ENCODE measurements around the gene LIN37. TPM values are rescaled to one million over a fixed set of nuclear protein-coding genes. Genes with fewer than 3 reads are reported as not detected.

The LIN37 gene
- total and polyA plus RNA-seq, 2 of the 13 experiments (the other 11 are each of a cell fraction or from before 2014, with no cell fraction given), result 6.3 to 8.7 TPM

DNA sequence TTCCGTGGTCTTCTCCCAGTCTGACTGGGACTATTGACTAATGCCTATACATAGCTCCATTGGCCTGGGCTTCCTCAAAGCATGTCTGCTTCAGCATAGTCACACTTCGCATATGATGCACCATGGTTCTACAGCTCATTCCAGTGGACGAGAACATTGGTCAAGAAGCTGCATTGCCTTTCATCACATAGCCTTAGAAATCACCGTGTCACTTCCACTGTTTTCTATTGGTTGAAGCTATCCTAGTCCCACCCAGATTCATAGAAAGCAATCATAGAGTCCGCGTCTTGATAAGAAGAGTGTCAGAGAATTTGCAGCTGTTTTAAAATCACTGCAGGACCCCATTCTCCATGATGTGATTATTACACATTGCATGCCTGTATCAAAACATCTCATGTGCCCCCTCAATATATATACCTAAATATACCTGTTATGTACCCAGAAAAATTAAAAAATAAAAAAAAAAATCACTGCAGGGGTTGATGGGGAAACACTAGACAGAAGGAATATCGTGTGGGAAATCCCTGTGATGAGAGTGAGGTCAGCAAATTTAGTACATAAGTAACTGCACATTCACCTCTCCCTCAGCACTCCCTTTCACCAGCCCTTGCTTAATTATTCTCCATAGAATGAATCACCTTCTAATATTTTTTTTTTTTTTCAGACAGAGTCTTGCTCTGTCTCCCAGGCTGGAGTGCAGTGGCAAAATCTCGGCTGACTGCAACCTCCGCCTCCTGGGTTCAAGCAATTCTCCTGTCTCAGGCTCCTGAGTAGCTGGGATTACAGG is 24.8 kb downstream of the LIN37 start:
- Histone ChIP-seq H2AFZ (ENCODE audit: low read length) (no peak overlapping the region), H3K9ac (ENCODE audit: insufficient read depth, low read depth, low read length) (no peak overlapping the region), H3K27ac (ENCODE audit: extremely low read length, insufficient read depth, low read length) (no peak overlapping the region), H3K27me3 (ENCODE audit: control insufficient read depth in 1 of 2, insufficient read depth in 2 of 2, low read length in 2 of 2) (no peaks in the 10 kb centered on the region), H3K79me2 (ENCODE audit: insufficient read depth, low read length) (no peaks in the 10 kb centered on the region), H3K4me3 (replicated peaks in 1 of 3; ENCODE audit: insufficient read depth in 1 of 3, low read depth in 2 of 3, low read length in 3 of 3) (no peak overlapping the region), H3K4me2 (ENCODE audit: low read depth, low read length) (no peak overlapping the region), H3K4me1 (ENCODE audit: insufficient read depth, low read length) (peaks cover 41% of the 10 kb centered on the region), H4K20me1 (ENCODE audit: insufficient read depth, low read length) (no peaks in the 10 kb centered on the region), H3K9me3 (ENCODE audit: low read length) (no peaks in the 10 kb centered on the region), H3K36me3 (replicated peaks in 1 of 2; ENCODE audit: control insufficient read depth in 1 of 2, insufficient read depth in 2 of 2, low read length in 2 of 2) (no peaks in the 10 kb centered on the region; a peak in 1 of 5 replicates)
- ChIA-PET CTCF (ENCODE audit: low intra/inter-chr PET ratio, low total read pairs) (no interaction called here), POLR2A (no interaction called here)
- no TSS peak for BruUV-seq (replicated peaks)
- TF ChIP-seq ZNF614 (CRISPR knock-in tag; IDR thresholded peaks at IDR 0.05; ENCODE audit: borderline replicate concordance) (no peak), ZNF615 (CRISPR knock-in tag; IDR thresholded peaks at IDR 0.05; ENCODE audit: borderline replicate concordance) (no peak), NFATC3 (CRISPR knock-in tag; IDR thresholded peaks at IDR 0.05) (no peak), ZNF143 (CRISPR knock-in tag; IDR thresholded peaks at IDR 0.05) (no peak), ZFYVE20 (CRISPR knock-in tag; IDR thresholded peaks at IDR 0.05; ENCODE audit: borderline replicate concordance, low read depth) (no peak), ETV6 (CRISPR knock-in tag; conservative IDR thresholded peaks at IDR 0.05) (no peak), ZNF558 (CRISPR knock-in tag; IDR thresholded peaks at IDR 0.05; ENCODE audit: borderline replicate concordance) (no peak), CBX5 (CRISPR knock-in tag; IDR thresholded peaks at IDR 0.05; ENCODE audit: borderline replicate concordance) (no peak), KAT8 (CRISPR knock-in tag; IDR thresholded peaks at IDR 0.05) (no peak)
- TF ChIP-seq, protein P1, sequence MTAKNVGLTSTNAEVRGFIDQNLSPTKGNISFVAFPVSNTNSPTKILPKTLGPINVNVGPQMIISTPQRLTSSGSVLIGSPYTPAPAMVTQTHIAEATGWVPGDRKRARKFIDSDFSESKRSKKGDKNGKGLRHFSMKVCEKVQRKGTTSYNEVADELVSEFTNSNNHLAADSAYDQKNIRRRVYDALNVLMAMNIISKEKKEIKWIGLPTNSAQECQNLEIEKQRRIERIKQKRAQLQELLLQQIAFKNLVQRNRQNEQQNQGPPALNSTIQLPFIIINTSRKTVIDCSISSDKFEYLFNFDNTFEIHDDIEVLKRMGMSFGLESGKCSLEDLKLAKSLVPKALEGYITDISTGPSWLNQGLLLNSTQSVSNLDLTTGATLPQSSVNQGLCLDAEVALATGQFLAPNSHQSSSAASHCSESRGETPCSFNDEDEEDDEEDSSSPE (CRISPR knock-in tag; IDR thresholded peaks at IDR 0.05), result no peak
- TF ChIP-seq, protein P2, sequence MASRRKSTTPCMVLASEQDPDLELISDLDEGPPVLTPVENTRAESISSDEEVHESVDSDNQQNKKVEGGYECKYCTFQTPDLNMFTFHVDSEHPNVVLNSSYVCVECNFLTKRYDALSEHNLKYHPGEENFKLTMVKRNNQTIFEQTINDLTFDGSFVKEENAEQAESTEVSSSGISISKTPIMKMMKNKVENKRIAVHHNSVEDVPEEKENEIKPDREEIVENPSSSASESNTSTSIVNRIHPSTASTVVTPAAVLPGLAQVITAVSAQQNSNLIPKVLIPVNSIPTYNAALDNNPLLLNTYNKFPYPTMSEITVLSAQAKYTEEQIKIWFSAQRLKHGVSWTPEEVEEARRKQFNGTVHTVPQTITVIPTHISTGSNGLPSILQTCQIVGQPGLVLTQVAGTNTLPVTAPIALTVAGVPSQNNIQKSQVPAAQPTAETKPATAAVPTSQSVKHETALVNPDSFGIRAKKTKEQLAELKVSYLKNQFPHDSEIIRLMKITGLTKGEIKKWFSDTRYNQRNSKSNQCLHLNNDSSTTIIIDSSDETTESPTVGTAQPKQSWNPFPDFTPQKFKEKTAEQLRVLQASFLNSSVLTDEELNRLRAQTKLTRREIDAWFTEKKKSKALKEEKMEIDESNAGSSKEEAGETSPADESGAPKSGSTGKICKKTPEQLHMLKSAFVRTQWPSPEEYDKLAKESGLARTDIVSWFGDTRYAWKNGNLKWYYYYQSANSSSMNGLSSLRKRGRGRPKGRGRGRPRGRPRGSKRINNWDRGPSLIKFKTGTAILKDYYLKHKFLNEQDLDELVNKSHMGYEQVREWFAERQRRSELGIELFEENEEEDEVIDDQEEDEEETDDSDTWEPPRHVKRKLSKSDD (CRISPR knock-in tag; IDR thresholded peaks at IDR 0.05; ENCODE audit: low read depth), result no peak
- in situ Hi-C loops (cut with HindIII; ENCODE audit: extremely low pct_ligation_motif_present, low pct_unique_long_range_greater_than_20kb), result no loop called here
- no peak for FAIRE-seq
- 74% methylated on average over 9 of the region's 9 CpGs for WGBS (ENCODE audit: low lambda C conversion rate)
- ATAC-seq, result no peak
- DNase-seq (ENCODE audit: low spot score), result no peak
- intact Hi-C loops (cut with micrococcal nuclease; ENCODE audit: unreplicated experiment), result no loop called here
